Adrenal gland (tissue), 12 donors: Measurements from ENCODE around the gene TRAF4. TPM values are rescaled to one million over a fixed set of nuclear protein-coding genes. Genes with fewer than 3 reads are reported as not detected.

Source experiments
- DNase-seq, 7 donors: peaks; one replicate each; pipeline ENCODE4 v3.0.0-alpha.2; 2019 to 2020
- H3K27ac ChIP-seq, 5 donors: fragments of 200-600 bp; sonication (generic) in 4 of 5; 1 replicate in 3 of 5; 2 replicates in 2 of 5; pipeline versions ENCODE4 v1.5.1 to v1.8.0; 2016 to 2020; ENCODE audit warnings: mild to moderate bottlenecking in 1 of 5
- H3K27me3 ChIP-seq: fragments of 200-600 bp; 2 replicates; pipeline ENCODE4 v1.8.0; 2021
- H3K36me3 ChIP-seq, 2 donors: fragments of 200-600 bp; replicated peaks in 1 of 2; 1 replicate in 1 of 2; 2 replicates in 1 of 2; pipeline versions ENCODE4 v1.5.1 to v1.8.0; 2018 to 2022
- H3K4me1 ChIP-seq, 2 donors: fragments of 200-600 bp; replicated peaks in 1 of 2; 1 replicate in 1 of 2; 2 replicates in 1 of 2; pipeline versions ENCODE4 v1.5.1 to v1.8.0; 2018 to 2021
- H3K4me3 ChIP-seq, 4 donors: fragments of 200-600 bp; sonication (generic) in 3 of 4; one replicate each; pipeline ENCODE4 v1.5.1; 2016 to 2018
- H3K9me3 ChIP-seq, 3 donors: fragments of 200-600 bp; sonication (generic) in 1 of 3; replicated peaks in 1 of 3; 1 replicate in 2 of 3; 2 replicates in 1 of 3; pipeline versions ENCODE4 v1.5.1 to v1.8.0; 2016 to 2021
- POLR2A ChIP-seq, 2 donors: fragments of 450-650 bp; IDR thresholded peaks; one replicate each; pipeline ENCODE4 v1.6.1; 2017; ENCODE audit warnings: antibody characterized with exemption in 2 of 2, mild to moderate bottlenecking in 2 of 2, moderate library complexity in 1 of 2
- WGBS, 4 donors: extraction: QIAGEN DNeasy Blood & Tissue Kit in 2 of 4; methylation state at CpG; one replicate each; pipeline versions ENCODE4 v1.1.5 to v1.1.7; 2013 to 2017; 5-methylcytosine and 5-hydroxymethylcytosine counted together
- intact Hi-C, 2 donors: fragments of 100-400 bp; cut with DNase I; formaldehyde crosslinking; loops; one replicate each; pipeline versions ENCODE4 v1.14.1 to v1.15.0; 2022 to 2023
- polyA plus RNA-seq, 3 donors: library from polyadenylated mRNA; stranded (reverse); fragments of 200-250 nt in 2 of 3; fragments of 350-450 nt in 1 of 3; fragmentation: Illumina TruSeq in 1 of 3; extraction: RNeasy Lipid Tissue Mini Kit (QIAGEN cat#74804) in 1 of 3; gene quantifications; one replicate each; pipeline ENCODE4 v1.2.3, GENCODE V29; 2013 to 2014
- total RNA-seq, 9 donors: library from RNA; depleted of rRNA in 4 of 9; stranded (reverse); fragments of >200 nt in 4 of 9; fragments of 120-200 nt in 1 of 9; fragmentation: NEBNext Ultra II Directional in 1 of 9; extraction: Animal tissue kit (Norgen Biotek cat#: 25700) in 1 of 9; gene quantifications; one replicate each; pipeline versions ENCODE4 v1.1.0 to v1.2.4, GENCODE V29; 2013 to 2023
- TF ChIP-seq, protein P1 (sequence below), 6 experiments: fragments of 450-650 bp in 4 of 6; fragments of 200-600 bp in 2 of 6; sonication (generic) in 1 of 6; IDR thresholded peaks; 1 replicate in 5 of 6; 2 replicates in 1 of 6; pipeline versions ENCODE4 v1.5.1 to v1.8.0; 2016 to 2021; ENCODE audit warnings: antibody characterized with exemption in 6 of 6, mild to moderate bottlenecking in 2 of 6, moderate library complexity in 1 of 6
- donor health status: healthy with polysubstance abuse.
- donor health status: Bipolar disorder and iron deficiency.
- donor health status: DM: yes; HTN: yes; CAD: no.
- donor health status: DM: no; HTN: no; CAD: no.
- donor health status: DM: no; HTN: no; CAD: no.
- donor health status: DM: yes; HTN: yes; CAD: no.

TRAF4 gene
- total and polyA plus RNA-seq, 12 donors, result 8.2 to 50.5 (median 22.1) TPM

DNA sequence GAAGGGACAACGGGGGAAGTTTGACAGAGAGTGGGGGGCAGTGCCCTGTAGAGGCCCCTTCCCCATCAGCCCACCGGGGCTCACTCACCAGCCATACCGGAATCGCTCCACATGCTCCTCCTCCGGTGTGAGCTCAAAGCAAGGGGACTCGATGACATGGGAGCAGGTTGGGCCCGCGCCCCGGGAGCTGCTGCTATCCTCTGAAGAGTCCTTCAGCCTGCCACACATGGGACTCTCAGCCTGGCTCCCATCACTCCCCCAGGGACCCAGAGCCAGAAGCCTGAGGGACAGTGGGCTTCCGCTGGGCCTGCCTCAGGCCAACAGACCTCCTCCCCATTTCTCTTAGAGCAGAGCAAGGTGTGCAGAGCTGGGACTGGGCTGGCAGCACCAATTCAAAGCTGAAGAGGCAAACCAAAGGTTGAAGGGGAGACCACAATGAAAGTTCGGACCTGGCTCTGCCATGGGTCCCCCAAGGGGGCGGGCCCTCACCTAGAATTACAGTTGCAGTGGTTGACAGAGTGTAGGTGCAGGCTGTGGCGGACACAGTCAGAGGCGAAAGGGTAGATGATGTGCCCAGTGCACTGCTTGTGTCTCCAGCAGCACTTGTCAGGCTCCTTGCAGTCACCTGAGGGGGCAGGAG lies 39.5 kb upstream of the TRAF4 start:
- Histone ChIP-seq H3K4me3 (no peak overlapping the region), H3K27me3 (no peaks in the 10 kb centered on the region), H3K27ac (no peak overlapping the region), H3K4me1 (no peaks in the 10 kb centered on the region), H3K36me3 (peaks cover 0 to 41% of the 10 kb centered on the region in 2 donors), H3K9me3 (no peaks in the 10 kb centered on the region)
- TF ChIP-seq, protein P1, sequence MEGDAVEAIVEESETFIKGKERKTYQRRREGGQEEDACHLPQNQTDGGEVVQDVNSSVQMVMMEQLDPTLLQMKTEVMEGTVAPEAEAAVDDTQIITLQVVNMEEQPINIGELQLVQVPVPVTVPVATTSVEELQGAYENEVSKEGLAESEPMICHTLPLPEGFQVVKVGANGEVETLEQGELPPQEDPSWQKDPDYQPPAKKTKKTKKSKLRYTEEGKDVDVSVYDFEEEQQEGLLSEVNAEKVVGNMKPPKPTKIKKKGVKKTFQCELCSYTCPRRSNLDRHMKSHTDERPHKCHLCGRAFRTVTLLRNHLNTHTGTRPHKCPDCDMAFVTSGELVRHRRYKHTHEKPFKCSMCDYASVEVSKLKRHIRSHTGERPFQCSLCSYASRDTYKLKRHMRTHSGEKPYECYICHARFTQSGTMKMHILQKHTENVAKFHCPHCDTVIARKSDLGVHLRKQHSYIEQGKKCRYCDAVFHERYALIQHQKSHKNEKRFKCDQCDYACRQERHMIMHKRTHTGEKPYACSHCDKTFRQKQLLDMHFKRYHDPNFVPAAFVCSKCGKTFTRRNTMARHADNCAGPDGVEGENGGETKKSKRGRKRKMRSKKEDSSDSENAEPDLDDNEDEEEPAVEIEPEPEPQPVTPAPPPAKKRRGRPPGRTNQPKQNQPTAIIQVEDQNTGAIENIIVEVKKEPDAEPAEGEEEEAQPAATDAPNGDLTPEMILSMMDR (IDR thresholded peaks at IDR 0.05), result no peak
- no peak for TF ChIP-seq POLR2A (IDR thresholded peaks at IDR 0.05)
- 83 to 94% (median 90%) methylated on average over 11 to 14 of the region's 14 CpGs for WGBS, 4 donors
- intact Hi-C loops, result loop anchor here in 1 of 2 donors (10.0 kb wide), 1 partner anchor 50 kb away; no protein-coding TSS in a partner anchor
- no peak for DNase-seq

DNA sequence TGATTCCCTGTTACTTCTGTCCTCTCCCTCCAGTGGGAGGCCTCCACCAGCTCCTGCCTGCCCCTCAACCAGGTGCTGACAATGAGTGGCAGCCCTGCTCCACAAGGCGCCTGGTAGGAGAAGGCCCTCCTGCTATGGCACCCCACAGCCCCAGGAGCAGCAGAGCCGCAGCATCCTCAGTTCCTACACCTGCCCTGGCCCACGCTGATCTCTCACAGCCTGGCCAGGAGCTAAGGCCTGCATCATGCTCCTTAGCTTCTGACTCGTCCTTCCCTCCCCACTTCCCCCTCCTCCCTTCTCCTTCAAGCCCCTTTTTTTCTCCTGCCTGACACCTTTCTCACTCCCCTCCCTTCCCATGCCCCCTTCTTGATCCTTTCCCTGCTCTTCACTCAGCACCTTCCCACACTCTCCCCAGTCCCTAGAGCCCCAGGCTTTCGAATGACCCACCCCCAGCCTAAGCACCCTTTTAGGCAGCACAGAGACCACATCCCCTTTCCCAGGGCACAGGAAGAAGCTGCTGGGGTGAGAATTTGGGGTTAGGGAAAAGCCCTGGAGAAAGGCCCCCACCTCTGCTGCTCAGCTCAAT lies 38.6 kb upstream of the TRAF4 start:
- H3K9me3 ChIP-seq, result no peaks in the 10 kb centered on the region
- TF ChIP-seq, protein P1 (IDR thresholded peaks at IDR 0.05), result no peak
- TF ChIP-seq POLR2A (IDR thresholded peaks at IDR 0.05), result no peak
- WGBS, 4 donors, result 77 to 85% (median 78%) methylated on average over 4 to 5 of the region's 5 CpGs
- intact Hi-C loops, result loop anchor here in 1 of 2 donors (10.0 kb wide), 1 partner anchor 50 kb away; no protein-coding TSS in a partner anchor
- peaks cover 0 to 33% of the 10 kb centered on the region in 2 donors for H3K36me3 ChIP-seq
- no peaks in the 10 kb centered on the region for H3K27me3 ChIP-seq
- peaks cover 0 to 3% of the 10 kb centered on the region in 2 donors for H3K4me1 ChIP-seq
- DNase-seq, result no peak
- no peak overlapping the region for H3K4me3 ChIP-seq
- H3K27ac ChIP-seq, result no peak overlapping the region

DNA sequence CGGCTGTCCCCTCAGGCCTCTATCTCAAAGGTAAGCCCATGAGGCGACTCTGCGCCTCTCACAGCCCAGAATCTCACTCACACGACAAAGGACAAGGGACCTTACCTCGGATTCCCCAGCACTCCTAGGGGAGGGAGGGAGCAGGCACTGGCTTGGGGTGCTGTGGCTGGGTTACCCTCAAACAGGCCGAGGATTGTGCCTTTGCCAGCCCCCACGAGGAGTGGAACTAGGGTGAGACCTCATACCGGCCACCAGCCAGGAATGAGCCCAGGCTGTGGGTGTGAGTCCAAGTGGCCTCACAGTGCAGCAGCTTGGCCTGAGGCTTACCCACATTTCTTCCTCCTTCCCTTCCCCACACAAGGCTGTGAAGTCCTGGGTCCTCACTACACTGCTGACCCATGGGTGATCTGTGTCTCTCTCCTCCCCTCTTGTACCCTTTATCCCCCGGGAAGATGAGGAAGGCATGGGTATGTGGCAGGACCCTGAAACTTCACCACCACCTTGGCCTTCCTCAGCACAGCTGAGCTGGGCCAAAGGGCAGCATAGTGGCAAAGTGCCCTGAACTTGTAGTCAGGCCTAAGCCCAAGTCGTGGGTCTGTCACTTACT lies 38.0 kb upstream of the TRAF4 start:
- intact Hi-C loops, result loop anchor here in 1 of 2 donors (10.0 kb wide), 1 partner anchor 51 kb away; no protein-coding TSS in a partner anchor
- no peak for TF ChIP-seq POLR2A (IDR thresholded peaks at IDR 0.05)
- TF ChIP-seq, protein P1 (IDR thresholded peaks at IDR 0.05), result no peak
- H3K4me1 ChIP-seq, result peaks cover 0 to 8% of the 10 kb centered on the region in 2 donors
- no peak overlapping the region for H3K4me3 ChIP-seq
- 56 to 72% (median 66%) methylated on average over 5 to 10 of the region's 10 CpGs for WGBS, 4 donors
- no peak overlapping the region for H3K27ac ChIP-seq
- H3K36me3 ChIP-seq, result peaks cover 0 to 26% of the 10 kb centered on the region in 2 donors
- DNase-seq, result no peak
- H3K27me3 ChIP-seq, result no peaks in the 10 kb centered on the region
- no peaks in the 10 kb centered on the region for H3K9me3 ChIP-seq
